GM19467 (cell line): ENCODE data around the gene ZNF573.

Experiments used
- ATAC-seq: cut with Tn5 transposase; IDR thresholded peaks from one replicate; pipeline ENCODE4 v1.9.1; 2021; ENCODE audit warnings: mild to moderate bottlenecking, moderate library complexity; ENCODE audit not compliant: unreplicated experiment

The ZNF573 gene

GRCh38 chr19:37695144-37695899 lies 84.1 kb downstream of the ZNF573 start:
- no peak for ATAC-seq

DNA sequence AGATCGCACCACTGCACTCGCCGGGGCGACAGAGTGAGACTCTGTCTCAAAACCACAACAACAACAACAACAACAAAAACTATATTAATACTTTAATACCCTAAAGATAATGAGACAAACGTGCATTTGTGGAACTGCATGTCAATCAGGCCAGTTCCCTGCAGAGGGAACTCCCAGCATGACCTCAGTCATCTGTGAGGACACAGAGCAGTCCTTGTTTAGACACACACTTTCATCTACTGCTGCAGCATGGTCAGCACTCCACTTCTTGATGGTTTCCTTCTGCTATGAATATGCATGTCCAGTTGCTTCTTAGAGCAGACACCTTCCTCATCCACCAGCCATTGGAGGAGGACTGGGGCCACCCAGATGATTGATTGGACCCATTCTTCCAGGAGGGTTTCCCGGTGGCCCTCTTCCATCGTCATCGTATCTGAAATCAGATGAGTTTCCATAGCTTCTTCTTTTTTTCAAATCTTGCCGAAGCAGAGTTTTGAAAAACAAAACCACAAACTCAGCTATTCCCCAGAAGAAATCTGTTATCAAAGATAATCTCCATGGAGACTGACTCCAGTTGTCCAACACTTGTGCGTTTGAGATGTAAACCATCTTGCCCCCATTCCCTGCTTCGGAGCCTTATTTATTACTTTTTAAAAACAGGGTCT lies 86.3 kb downstream of the ZNF573 start:
- no peak for ATAC-seq

- no peak for ATAC-seq
Observed at GRCh38 chr19:37691881-37692504, 87.4 kb downstream of the ZNF573 start.
